ENCODE measurements around the gene TMEM198.

Gene TMEM198

DNA sequence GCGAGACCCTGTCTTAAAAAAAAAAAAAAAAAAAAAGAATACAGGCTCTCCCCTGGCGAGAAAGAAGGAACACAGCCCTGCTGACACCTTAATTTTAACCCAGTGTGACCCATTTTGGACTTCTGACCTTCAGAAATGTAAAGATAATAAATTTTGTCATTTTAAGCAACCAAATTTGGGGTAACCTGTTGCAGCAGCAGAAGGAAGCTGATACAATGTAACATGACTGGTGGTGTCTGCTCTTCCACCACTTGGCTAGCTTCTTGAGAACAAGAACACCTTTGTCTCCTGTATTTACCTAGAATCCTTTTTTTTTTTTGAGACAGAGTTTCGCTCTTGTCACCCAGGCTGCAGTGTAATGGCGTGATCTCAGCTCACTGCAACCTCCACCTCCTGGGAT, 47.3 kb downstream of the TMEM198 start:
- DNase-seq: no peak

- no peak for DNase-seq
Measured at GRCh38 chr2:219592736-219593135, 48.9 kb downstream of the TMEM198 start.

DNA sequence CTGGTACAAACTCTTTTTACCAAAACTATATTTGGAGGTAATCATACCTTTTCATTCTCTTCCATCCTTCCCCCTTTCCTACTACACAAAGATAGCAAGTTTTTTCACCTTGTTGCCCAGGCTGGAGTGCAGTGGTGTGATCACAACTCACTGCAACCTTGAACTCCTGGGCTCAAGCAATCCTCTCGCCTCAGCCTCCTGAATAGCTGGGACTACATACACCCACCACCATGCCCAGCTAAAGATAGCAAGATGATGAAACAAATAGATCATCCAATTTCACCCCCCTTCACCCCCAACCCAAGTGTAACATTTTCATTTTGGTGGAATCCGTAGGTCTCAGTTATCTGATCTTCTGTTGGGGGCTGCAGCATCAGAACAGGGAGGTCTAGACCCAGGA, 49.3 kb downstream of the TMEM198 start:
- DNase-seq: no peak

- DNase-seq: no peak
Measured at GRCh38 chr2:219595256-219595655, 51.4 kb downstream of the TMEM198 start.

DNA sequence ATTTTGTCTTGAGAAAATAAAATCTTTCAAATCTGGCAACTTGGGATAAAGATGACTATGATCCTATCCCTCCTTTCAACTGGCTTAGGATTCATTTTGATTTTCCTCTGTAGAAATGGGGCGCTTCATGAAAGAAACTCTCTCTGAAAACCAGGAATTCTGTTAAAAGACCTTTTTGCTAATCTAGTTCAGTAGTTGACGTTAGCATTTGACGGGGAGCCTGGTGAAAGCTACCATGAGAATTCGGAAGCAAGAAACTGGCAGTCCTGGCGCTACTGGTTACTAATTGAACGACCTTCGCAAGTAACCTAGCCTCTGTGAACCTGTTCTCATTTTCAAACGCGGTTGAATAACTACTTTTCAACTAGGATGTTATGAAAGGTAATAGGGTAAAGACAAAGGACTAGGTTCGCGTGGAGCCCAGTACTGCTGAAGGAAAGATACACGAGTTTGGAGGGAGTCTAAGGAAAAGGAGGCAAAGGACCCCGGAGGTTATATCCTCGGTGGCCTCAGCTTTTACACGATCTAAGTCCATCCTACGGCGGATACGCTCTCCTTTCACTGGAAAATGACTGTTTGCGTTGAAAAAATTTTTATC, 53.2 kb downstream of the TMEM198 start:
- no peak for DNase-seq

GRCh38 chr2:219597552-219598307, 53.9 kb downstream of the TMEM198 start, which contains the start of gene STK11IP:
Gene STK11IP (plus strand): TSS chr2:219597857. CDS start chr2:219598120, 263 bp downstream.
- peak; percentile 91 for DNase-seq

- no peak for DNase-seq
Measured at GRCh38 chr2:219598308-219599078, 54.7 kb downstream of the TMEM198 start.
